Psoas muscle (tissue), 8 donors: ENCODE measurements around the gene SLBP. TPM values are rescaled to one million over a fixed set of nuclear protein-coding genes. Genes with fewer than 3 reads are reported as not detected.

Source experiments
- ATAC-seq, 4 donors: fragments of 200-7000 bp; cut with Tn5 transposase; one replicate each; pipeline ENCODE4 v1.9.1; 2020; ENCODE audit warnings: moderate library complexity in 3 of 4, mild to moderate bottlenecking in 2 of 4
- DNase-seq, 2 donors: peaks; one replicate each; pipeline ENCODE4 v3.0.0-alpha.2; 2020
- H3K27ac ChIP-seq: fragments of 200-600 bp; one replicate; pipeline ENCODE4 v1.8.0; 2022
- H3K27me3 ChIP-seq, 3 donors: fragments of 200-600 bp in 1 of 3; one replicate each; pipeline versions ENCODE4 v1.6.1 to v1.8.0; 2013 to 2022; ENCODE audit warnings: low read length in 2 of 3, mild to moderate bottlenecking in 2 of 3, moderate library complexity in 1 of 3; ENCODE audit not compliant: insufficient read depth in 3 of 3
- H3K36me3 ChIP-seq, 2 donors: fragments of 200-600 bp in 1 of 2; one replicate each; pipeline versions ENCODE4 v1.6.1 to v1.8.0; 2013 to 2022; ENCODE audit warnings: low read depth in 1 of 2, mild to moderate bottlenecking in 1 of 2, moderate library complexity in 1 of 2; ENCODE audit not compliant: insufficient read depth in 1 of 2
- H3K4me1 ChIP-seq: fragments of 200-600 bp; one replicate; pipeline ENCODE4 v1.8.0; 2022
- H3K4me3 ChIP-seq: fragments of 200-600 bp; one replicate; pipeline ENCODE4 v1.8.0; 2022; ENCODE audit warnings: mild to moderate bottlenecking
- H3K9me3 ChIP-seq: fragments of 200-600 bp; one replicate; pipeline ENCODE4 v1.8.0; 2022
- WGBS, 3 donors: extraction: QIAGEN DNeasy Blood & Tissue Kit; methylation state at CpG; one replicate each; pipeline versions ENCODE4 v1.1.6 to v1.1.7; 2013; 5-methylcytosine and 5-hydroxymethylcytosine counted together
- intact Hi-C, 2 donors: fragments of 100-400 bp; cut with DNase I; formaldehyde crosslinking; loops; one replicate each; pipeline versions ENCODE4 v1.11.0 to v1.14.2; 2022
- polyA plus RNA-seq, 3 donors: library from polyadenylated mRNA; stranded (reverse); fragments of 200-250 nt; gene quantifications; one replicate each; pipeline ENCODE4 v1.2.3, GENCODE V29; 2013
- total RNA-seq, 4 donors: library from RNA; stranded (reverse); fragmentation: NEBNext Ultra II Directional in 2 of 4; extraction: Animal tissue kit (Norgen Biotek cat#: 25700) in 2 of 4; gene quantifications; one replicate each; pipeline versions ENCODE4 v1.2.1 to v1.2.4, GENCODE V29; 2021 to 2023
- TF ChIP-seq, protein P1 (sequence below): fragments of 200-600 bp; IDR thresholded peaks from one replicate; pipeline ENCODE4 v1.8.0; 2022; ENCODE audit warnings: antibody characterized with exemption
- donor health status: healthy with polysubstance abuse.
- donor health status: DM: no; HTN: no; CAD: no; lungs with moderate emphysema.
- donor health status: Bipolar disorder and iron deficiency.
- donor health status: healthy.
- donor health status: DM: yes; HTN: yes; CAD: no.
- donor health status: DM: no; HTN: no; CAD: no.
- donor health status: DM: no; HTN: no; CAD: no.
- donor health status: DM: yes; HTN: yes; CAD: no.

Gene SLBP
- total and polyA plus RNA-seq, 7 donors = 15.4 to 18.8 (median 16.3) TPM

DNA sequence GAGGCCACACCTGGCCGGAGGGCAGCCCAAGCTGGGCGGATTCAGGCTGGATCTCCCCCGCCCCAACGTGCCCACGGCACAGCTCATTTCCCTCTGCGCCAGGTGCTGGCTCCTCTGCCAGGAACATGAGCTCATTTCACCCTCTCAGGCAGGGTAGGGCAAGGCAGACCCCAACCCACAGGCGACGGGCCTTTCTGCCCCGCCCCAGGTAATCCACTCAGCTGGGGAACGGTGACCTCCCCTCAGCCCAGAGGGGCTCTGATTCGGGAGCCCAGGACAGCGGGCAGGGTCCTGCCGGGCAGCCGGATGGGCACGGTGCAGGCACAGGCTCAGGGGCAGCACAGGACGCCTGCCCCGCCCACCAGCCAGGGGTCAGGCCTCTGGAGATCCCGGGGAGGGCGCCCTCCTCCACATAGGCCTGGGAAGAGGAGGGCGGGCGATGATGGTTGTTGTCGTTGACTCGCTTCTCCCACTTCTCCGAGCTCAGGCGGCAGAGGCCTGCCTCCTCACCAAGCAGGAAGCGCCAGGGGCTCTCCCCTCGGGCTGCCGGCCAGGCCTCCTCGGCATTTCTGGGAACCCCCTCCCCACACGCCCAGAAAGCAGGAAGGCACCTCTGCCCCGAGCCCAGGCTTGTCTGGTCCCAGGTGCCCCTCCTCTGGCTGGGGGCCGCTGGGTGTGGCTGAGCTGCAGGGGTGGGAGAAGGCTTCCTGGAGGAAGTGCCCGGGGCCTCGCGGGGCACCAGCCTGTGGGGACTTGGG lies 40.3 kb upstream of the SLBP start:
- H3K4me3 ChIP-seq = no peak overlapping the region

DNA sequence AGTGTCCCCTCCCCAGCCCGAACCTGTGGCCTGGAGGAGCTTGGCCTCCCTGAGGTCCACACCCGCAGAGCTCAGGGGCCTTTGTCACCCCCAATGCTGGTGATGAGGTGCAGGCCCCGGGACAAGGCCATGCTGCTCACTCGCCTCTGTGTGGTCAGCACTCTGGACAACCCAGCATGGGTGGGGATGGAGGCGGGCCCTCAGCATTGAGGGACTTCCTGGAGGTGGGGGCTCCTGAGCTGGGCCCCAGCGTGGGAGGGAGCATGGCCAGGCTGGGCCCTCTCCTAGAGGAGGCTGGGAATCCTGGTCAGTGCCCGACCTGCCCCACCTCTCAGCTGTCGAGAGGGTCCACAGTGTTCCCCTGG lies 39.8 kb upstream of the SLBP start:
- no peaks in the 10 kb centered on the region for H3K36me3 ChIP-seq
- no peak overlapping the region for H3K4me3 ChIP-seq
- no peak for DNase-seq
- no peak overlapping the region for H3K27ac ChIP-seq
- no peaks in the 10 kb centered on the region for H3K9me3 ChIP-seq
- no peaks in the 10 kb centered on the region for H3K4me1 ChIP-seq
- 72 to 88% (median 76%) methylated on average over 5 to 8 of the region's 8 CpGs for WGBS, 3 donors
- TF ChIP-seq, protein P1, sequence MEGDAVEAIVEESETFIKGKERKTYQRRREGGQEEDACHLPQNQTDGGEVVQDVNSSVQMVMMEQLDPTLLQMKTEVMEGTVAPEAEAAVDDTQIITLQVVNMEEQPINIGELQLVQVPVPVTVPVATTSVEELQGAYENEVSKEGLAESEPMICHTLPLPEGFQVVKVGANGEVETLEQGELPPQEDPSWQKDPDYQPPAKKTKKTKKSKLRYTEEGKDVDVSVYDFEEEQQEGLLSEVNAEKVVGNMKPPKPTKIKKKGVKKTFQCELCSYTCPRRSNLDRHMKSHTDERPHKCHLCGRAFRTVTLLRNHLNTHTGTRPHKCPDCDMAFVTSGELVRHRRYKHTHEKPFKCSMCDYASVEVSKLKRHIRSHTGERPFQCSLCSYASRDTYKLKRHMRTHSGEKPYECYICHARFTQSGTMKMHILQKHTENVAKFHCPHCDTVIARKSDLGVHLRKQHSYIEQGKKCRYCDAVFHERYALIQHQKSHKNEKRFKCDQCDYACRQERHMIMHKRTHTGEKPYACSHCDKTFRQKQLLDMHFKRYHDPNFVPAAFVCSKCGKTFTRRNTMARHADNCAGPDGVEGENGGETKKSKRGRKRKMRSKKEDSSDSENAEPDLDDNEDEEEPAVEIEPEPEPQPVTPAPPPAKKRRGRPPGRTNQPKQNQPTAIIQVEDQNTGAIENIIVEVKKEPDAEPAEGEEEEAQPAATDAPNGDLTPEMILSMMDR = no peak
- peaks cover 0 to 8% (median 2%) of the 10 kb centered on the region in 3 donors for H3K27me3 ChIP-seq
- intact Hi-C loops = no loop called here
- no peak for ATAC-seq

More for the DNA sequence above, 40.3 kb upstream of the SLBP start:
- WGBS, 3 donors = 54 to 57% (median 57%) methylated on average over 30 to 35 of the region's 35 CpGs
- Histone ChIP-seq H3K27ac (no peak overlapping the region), H3K4me1 (no peaks in the 10 kb centered on the region), H3K27me3 (peaks cover 0 to 8% (median 2%) of the 10 kb centered on the region in 3 donors), H3K9me3 (no peaks in the 10 kb centered on the region), H3K36me3 (no peaks in the 10 kb centered on the region)
- ATAC-seq = no peak
- DNase-seq = no peak
- intact Hi-C loops = no loop called here
- TF ChIP-seq, protein P1 = no peak

DNA sequence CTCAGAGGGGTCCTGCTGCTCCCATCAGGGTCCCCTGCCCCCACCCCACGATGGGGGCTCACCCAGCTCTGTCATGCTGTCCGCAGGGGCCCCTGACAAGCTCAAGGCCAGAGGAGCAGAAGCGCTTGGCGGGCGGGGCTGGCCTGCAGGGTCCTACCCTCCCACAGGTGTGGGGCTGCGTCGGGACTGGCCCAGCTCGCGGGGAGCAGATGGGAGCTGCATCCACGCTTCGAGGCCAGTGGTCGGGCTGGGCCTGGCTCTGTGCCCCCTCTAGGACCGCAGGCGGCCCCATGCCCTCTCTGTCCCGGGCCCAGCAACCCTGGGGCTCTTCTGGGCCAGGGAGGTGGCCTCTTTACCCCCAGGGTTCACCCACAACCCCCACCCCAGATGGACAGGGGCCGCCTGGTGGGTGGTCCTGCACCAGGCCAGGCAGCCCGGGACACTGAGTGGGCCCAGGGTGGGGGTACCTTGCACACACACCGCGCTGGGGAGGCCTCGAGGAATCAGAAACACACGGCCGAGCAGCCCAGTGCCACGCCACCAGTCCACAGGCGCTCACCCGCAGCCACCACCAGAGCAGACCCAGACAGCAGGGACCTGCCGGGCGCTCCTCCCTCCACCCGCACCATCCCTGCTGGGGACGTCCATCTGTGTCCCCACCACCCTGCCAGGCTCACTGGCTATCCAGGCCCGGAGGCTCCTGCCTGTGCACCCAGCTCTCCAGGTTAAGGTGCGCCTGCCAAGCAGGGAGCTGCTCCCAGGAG lies 39.2 kb upstream of the SLBP start:
- TF ChIP-seq, protein P1 = no peak
- H3K27ac ChIP-seq = no peak overlapping the region
- intact Hi-C loops = no loop called here
- 83 to 88% (median 88%) methylated on average over 26 to 31 of the region's 31 CpGs for WGBS, 3 donors
- no peaks in the 10 kb centered on the region for H3K4me1 ChIP-seq
- H3K27me3 ChIP-seq = peaks cover 0 to 8% (median 2%) of the 10 kb centered on the region in 3 donors
- DNase-seq = no peak
- H3K36me3 ChIP-seq = no peaks in the 10 kb centered on the region
- no peaks in the 10 kb centered on the region for H3K9me3 ChIP-seq
- H3K4me3 ChIP-seq = no peak overlapping the region
- ATAC-seq = no peak

DNA sequence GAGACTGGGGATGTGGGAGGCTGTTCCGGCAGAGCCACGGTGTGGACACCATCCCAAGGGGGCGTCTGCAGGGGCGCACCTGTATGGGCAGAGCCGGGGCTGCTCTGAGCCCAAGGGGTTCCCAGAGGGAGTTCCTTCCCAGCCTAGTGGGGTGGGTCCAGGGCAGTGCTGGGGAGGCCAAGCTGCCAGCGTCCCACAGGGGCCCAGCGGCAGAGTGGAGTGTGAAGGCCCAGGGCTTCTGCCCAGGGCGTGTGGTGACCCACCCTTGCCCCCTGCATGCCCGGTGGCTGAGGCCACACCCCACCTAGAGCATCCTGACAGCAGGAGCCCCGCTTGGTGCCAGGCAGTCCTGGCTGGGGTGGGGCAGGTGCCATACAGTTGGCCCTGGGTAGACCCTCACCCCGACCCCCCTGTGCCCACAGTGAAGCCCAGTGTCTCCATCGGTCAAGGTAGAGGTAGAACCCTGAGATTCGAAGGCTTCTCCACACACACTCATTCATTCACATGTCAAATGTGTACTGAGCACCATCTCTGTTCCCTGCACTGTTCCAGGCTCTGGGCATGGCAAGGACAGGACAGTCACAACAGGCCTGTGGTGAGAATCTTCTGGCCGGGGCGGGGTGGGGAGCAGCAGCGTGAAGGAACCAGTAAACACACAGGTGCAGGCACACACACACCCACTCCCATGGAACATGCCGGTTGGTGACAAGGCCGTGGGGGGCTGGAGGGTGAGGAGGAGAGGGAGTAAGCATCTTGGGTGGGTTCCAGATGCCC lies 38.4 kb upstream of the SLBP start:
- TF ChIP-seq, protein P1 = no peak
- DNase-seq (no peak), ATAC-seq (no peak)
- intact Hi-C loops = no loop called here
- Histone ChIP-seq H3K27ac (no peak overlapping the region), H3K4me3 (no peak overlapping the region), H3K27me3 (peaks cover 0 to 8% (median 2%) of the 10 kb centered on the region in 3 donors), H3K36me3 (no peaks in the 10 kb centered on the region), H3K9me3 (no peaks in the 10 kb centered on the region), H3K4me1 (no peaks in the 10 kb centered on the region)
- WGBS, 3 donors = 83 to 91% (median 88%) methylated on average over 18 of the region's 18 CpGs
